ENCODE results near the gene GNAI3. TPM values are rescaled to one million over a fixed set of nuclear protein-coding genes. Genes with fewer than 3 reads are reported as not detected.

The GNAI3 gene
- total RNA-seq, 2 donors from 2014 or later, result 2.6 to 2.8 TPM

GRCh38 chr1:109625601-109626560, 77.5 kb downstream of the GNAI3 start:
- peak; percentile 54 for DNase-seq (ENCODE audit: low spot score)

DNA sequence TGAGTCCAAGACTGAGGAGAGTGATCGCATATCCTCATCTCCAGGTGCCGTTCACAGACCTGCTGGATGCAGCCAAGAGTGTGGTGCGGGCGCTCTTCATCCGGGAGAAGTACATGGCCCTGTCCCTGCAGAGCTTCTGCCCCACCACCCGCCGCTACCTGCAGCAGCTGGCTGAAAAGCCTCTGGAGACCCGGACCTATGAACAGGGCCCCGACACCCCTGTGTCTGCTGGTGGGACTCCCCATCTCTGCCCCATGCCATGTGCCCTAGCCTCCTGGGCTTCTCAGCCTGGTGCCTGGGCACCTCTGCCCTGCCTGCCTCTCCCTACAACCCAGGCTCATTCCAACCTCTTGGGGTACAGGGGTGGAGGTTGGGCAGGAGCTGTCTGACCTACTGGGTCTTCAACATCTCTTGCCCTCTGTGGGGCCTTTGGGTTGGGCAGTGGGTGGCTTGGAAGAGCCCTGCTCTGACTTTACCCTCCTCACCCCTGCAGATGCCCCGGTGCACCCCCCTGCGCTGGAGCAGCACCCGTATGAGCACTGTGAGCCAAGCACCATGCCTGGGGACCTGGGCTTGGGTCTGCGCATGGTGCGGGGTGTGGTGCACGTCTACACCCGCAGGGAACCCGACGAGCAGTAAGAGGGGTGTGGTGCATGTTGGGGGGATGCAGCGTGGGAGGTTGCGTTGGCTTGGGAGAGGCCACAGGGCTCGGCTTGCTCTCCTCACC, 78.4 kb downstream of the GNAI3 start:
- no peaks in the 10 kb centered on the region for H3K9me3 ChIP-seq
- H3K27ac ChIP-seq, result no peak overlapping the region
- no peaks in the 10 kb centered on the region for H3K27me3 ChIP-seq
- no peak overlapping the region for H3K4me3 ChIP-seq
- H3K4me1 ChIP-seq, result peaks cover 0 to 32% of the 10 kb centered on the region in 2 donors
- peak; percentile 52 for DNase-seq (ENCODE audit: low spot score)
- H3K36me3 ChIP-seq, result peaks cover 36% of the 10 kb centered on the region
- TF ChIP-seq, protein P1, sequence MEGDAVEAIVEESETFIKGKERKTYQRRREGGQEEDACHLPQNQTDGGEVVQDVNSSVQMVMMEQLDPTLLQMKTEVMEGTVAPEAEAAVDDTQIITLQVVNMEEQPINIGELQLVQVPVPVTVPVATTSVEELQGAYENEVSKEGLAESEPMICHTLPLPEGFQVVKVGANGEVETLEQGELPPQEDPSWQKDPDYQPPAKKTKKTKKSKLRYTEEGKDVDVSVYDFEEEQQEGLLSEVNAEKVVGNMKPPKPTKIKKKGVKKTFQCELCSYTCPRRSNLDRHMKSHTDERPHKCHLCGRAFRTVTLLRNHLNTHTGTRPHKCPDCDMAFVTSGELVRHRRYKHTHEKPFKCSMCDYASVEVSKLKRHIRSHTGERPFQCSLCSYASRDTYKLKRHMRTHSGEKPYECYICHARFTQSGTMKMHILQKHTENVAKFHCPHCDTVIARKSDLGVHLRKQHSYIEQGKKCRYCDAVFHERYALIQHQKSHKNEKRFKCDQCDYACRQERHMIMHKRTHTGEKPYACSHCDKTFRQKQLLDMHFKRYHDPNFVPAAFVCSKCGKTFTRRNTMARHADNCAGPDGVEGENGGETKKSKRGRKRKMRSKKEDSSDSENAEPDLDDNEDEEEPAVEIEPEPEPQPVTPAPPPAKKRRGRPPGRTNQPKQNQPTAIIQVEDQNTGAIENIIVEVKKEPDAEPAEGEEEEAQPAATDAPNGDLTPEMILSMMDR (IDR thresholded peaks at IDR 0.05), result no peak

More at GRCh38 chr1:109625601-109626560, 77.5 kb downstream of the GNAI3 start:
- Histone ChIP-seq H3K27ac (no peak overlapping the region), H3K4me3 (no peak overlapping the region), H3K36me3 (peaks cover 32% of the 10 kb centered on the region), H3K4me1 (peaks cover 0 to 42% of the 10 kb centered on the region in 2 donors), H3K9me3 (no peaks in the 10 kb centered on the region), H3K27me3 (no peaks in the 10 kb centered on the region)
- TF ChIP-seq, protein P1 (IDR thresholded peaks at IDR 0.05), result no peak

- Histone ChIP-seq H3K27ac (no peak overlapping the region), H3K27me3 (no peaks in the 10 kb centered on the region), H3K4me3 (no peak overlapping the region), H3K36me3 (peaks cover 36% of the 10 kb centered on the region), H3K9me3 (no peaks in the 10 kb centered on the region), H3K4me1 (peaks cover 0 to 22% of the 10 kb centered on the region in 2 donors)
- TF ChIP-seq, protein P1 (IDR thresholded peaks at IDR 0.05), result no peak
- DNase-seq (ENCODE audit: low spot score), result peak; percentile 54
Observed at GRCh38 chr1:109627692-109628399, 79.4 kb downstream of the GNAI3 start.

DNA sequence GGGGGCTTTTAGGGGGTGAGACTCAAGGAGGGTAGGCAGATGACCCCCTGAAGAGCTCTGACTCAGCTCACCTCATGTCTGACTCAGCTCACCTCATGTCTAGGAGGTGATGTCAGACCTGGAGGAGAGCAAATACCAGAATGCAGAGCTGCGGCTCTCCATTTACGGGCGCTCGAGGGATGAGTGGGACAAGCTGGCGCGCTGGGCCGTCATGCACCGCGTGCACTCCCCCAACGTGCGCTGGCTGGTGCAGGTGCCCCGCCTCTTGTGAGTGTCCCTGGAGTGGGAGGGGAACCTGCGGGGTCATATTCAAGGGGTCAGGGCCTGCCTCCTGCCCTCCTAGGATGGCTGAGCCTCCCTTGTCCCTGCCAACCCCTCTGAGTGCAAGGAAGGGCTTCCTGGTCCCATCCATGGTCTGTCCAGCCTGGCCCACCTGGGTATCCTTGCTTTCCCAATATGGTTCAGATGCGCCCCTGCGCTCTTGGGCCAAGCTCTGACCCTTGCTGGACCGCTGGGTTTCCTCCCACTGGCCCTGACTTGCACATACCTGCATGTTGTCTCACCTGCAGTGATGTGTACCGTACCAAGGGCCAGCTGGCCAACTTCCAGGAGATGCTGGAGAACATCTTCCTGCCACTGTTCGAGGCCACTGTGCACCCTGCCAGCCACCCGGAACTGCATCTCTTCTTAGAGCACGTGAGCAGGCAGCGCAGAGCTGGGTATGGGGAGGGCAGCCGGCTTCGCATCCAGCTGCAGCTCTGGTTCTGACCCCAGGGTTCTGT, 80.3 kb downstream of the GNAI3 start:
- H3K36me3 ChIP-seq, result peaks cover 36% of the 10 kb centered on the region

More for the DNA sequence above, 80.3 kb downstream of the GNAI3 start:
- Histone ChIP-seq H3K27ac (no peak overlapping the region), H3K9me3 (no peaks in the 10 kb centered on the region), H3K27me3 (no peaks in the 10 kb centered on the region), H3K4me3 (no peak overlapping the region), H3K4me1 (peaks cover 0 to 13% of the 10 kb centered on the region in 2 donors)
- TF ChIP-seq, protein P1 (IDR thresholded peaks at IDR 0.05), result no peak
- DNase-seq (ENCODE audit: low spot score), result peak; percentile 44
